Activated naive CD8-positive, alpha-beta T cell treated with anti-CD3 and anti-CD28 coated beads, Interleukin-2, amount 50 U/mL, for 24 hours (primary cell): ENCODE data around the gene ZSCAN22.
"Not testable (repeated sequence)": the region's sequence is repeated elsewhere in the genome, so short reads cannot be mapped to it uniquely, and the experiment has no call there.

Source experiments
- ATAC-seq: fragments of 150-1000 bp; cut with Tn5 transposase; one replicate; pipeline ENCODE4 v1.10.0; 2021
- DNase-seq: peaks from one replicate; pipeline ENCODE4 v3.0.0; 2021
- H3K27ac Mint-ChIP-seq: one replicate; pipeline ENCODE4 v1.8.0; 2021; ENCODE audit warnings: mild to moderate bottlenecking, mixed read lengths
- H3K27me3 Mint-ChIP-seq: one replicate; pipeline ENCODE4 v1.8.0; 2021; ENCODE audit warnings: mixed read lengths
- H3K36me3 Mint-ChIP-seq: one replicate; pipeline ENCODE4 v1.8.0; 2021; ENCODE audit warnings: low read depth, mixed read lengths
- H3K4me1 Mint-ChIP-seq: one replicate; pipeline ENCODE4 v1.8.0; 2021; ENCODE audit warnings: mixed read lengths
- H3K4me3 Mint-ChIP-seq: one replicate; pipeline ENCODE4 v1.8.0; 2021; ENCODE audit warnings: mild to moderate bottlenecking, moderate library complexity, mixed read lengths
- H3K9me3 Mint-ChIP-seq: one replicate; pipeline ENCODE4 v1.8.0; 2021; ENCODE audit warnings: mixed read lengths

Gene ZSCAN22

GRCh38 chr19:58366585-58367430, 40.0 kb downstream of the ZSCAN22 start:
- no peak overlapping the region for H3K27ac Mint-ChIP-seq
- no peaks in the 10 kb centered on the region for H3K9me3 Mint-ChIP-seq
- no peaks in the 10 kb centered on the region for H3K27me3 Mint-ChIP-seq
- no peak overlapping the region for H3K4me3 Mint-ChIP-seq
- ATAC-seq, result no peak
- H3K36me3 Mint-ChIP-seq, result peaks cover 3% of the 10 kb centered on the region
- H3K4me1 Mint-ChIP-seq, result peaks cover 9% of the 10 kb centered on the region
- DNase-seq, result no peak

GRCh38 chr19:58367698-58368454, 41.1 kb downstream of the ZSCAN22 start:
- Mint-ChIP-seq H3K36me3 (peaks cover 1% of the 10 kb centered on the region), H3K4me1 (peaks cover 2% of the 10 kb centered on the region), H3K9me3 (no peaks in the 10 kb centered on the region), H3K27ac (no peak overlapping the region), H3K4me3 (no peak overlapping the region), H3K27me3 (no peaks in the 10 kb centered on the region)
- ATAC-seq (no peak), DNase-seq (no peak)

GRCh38 chr19:58368561-58369360, 42.0 kb downstream of the ZSCAN22 start:
- H3K4me3 Mint-ChIP-seq, result no peak overlapping the region
- DNase-seq, result no peak
- no peaks in the 10 kb centered on the region for H3K4me1 Mint-ChIP-seq
- peaks cover 1% of the 10 kb centered on the region for H3K36me3 Mint-ChIP-seq
- H3K9me3 Mint-ChIP-seq, result no peaks in the 10 kb centered on the region
- no peak for ATAC-seq
- H3K27ac Mint-ChIP-seq, result no peak overlapping the region
- H3K27me3 Mint-ChIP-seq, result no peaks in the 10 kb centered on the region

- Mint-ChIP-seq H3K9me3 (no peaks in the 10 kb centered on the region), H3K4me1 (peaks cover 4% of the 10 kb centered on the region), H3K4me3 (no peak overlapping the region), H3K27me3 (no peaks in the 10 kb centered on the region), H3K27ac (no peak overlapping the region), H3K36me3 (no peaks in the 10 kb centered on the region)
- ATAC-seq (no peak), DNase-seq (no peak)
Observed at GRCh38 chr19:58372311-58373133, 45.7 kb downstream of the ZSCAN22 start.

DNA sequence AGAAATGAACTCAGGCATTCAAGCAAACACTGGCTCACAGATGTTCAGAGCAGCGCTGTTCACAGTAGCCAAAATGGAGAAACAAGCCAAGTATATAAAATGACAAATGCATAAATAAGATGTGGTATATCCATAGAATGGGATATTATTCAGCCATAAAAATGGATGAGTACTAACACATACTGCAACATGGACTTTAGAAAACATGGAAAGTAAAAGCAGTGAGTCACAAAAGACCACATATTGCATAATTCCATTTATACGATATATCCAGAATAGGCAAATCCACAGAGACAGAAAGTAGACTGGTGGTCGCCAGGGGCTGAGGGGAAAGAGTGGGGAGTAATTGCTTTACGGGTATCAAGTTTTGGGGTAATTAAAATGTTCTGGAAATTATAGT, 47.4 kb downstream of the ZSCAN22 start:
- Mint-ChIP-seq H3K36me3 (no peaks in the 10 kb centered on the region), H3K9me3 (no peaks in the 10 kb centered on the region), H3K4me3 (no peak overlapping the region), H3K27me3 (no peaks in the 10 kb centered on the region), H3K27ac (no peak overlapping the region), H3K4me1 (peaks cover 4% of the 10 kb centered on the region)
- no peak for DNase-seq
- no peak for ATAC-seq

GRCh38 chr19:58376724-58377123, 49.9 kb downstream of the ZSCAN22 start:
- not testable (repeated sequence) for H3K27me3 Mint-ChIP-seq, H3K4me3 Mint-ChIP-seq, ATAC-seq, H3K9me3 Mint-ChIP-seq, DNase-seq, H3K36me3 Mint-ChIP-seq, H3K27ac Mint-ChIP-seq
- peaks cover 19% of the 10 kb centered on the region for H3K4me1 Mint-ChIP-seq

GRCh38 chr19:58379246-58379645, 52.5 kb downstream of the ZSCAN22 start:
- Mint-ChIP-seq H3K27ac (peak overlapping the region; percentile 96), H3K4me1 (peaks cover 28% of the 10 kb centered on the region), H3K27me3 (no peaks in the 10 kb centered on the region), H3K4me3 (peak overlapping the region; percentile 92), H3K9me3 (no peaks in the 10 kb centered on the region), H3K36me3 (no peaks in the 10 kb centered on the region)
- ATAC-seq, result no peak
- DNase-seq, result no peak

- peaks cover 26% of the 10 kb centered on the region for H3K4me1 Mint-ChIP-seq
- peak overlapping the region; percentile 92 for H3K4me3 Mint-ChIP-seq
- H3K36me3 Mint-ChIP-seq, result no peaks in the 10 kb centered on the region
- H3K27me3 Mint-ChIP-seq, result no peaks in the 10 kb centered on the region
- DNase-seq, result no peak
- H3K9me3 Mint-ChIP-seq, result no peaks in the 10 kb centered on the region
- H3K27ac Mint-ChIP-seq, result peak overlapping the region; percentile 96
- ATAC-seq, result no peak
Observed at GRCh38 chr19:58380037-58380661, 53.4 kb downstream of the ZSCAN22 start.

- Mint-ChIP-seq H3K4me1 (peaks cover 33% of the 10 kb centered on the region), H3K4me3 (peak within 1 kb of the TSS; percentile 92), H3K9me3 (no peaks in the 10 kb centered on the region), H3K27ac (peak within 1 kb of the TSS; percentile 96), H3K27me3 (no peaks in the 10 kb centered on the region), H3K36me3 (no peaks in the 10 kb centered on the region)
- DNase-seq, result peak; percentile 95
- peak; percentile 87 for ATAC-seq
Observed at GRCh38 chr19:58380662-58381459, 54.1 kb downstream of the ZSCAN22 start, which contains the start of gene ZNF837. ZNF837 (minus strand) TSS chr19:58381030; CDS start chr19:58369332, 11,698 bp downstream.

DNA sequence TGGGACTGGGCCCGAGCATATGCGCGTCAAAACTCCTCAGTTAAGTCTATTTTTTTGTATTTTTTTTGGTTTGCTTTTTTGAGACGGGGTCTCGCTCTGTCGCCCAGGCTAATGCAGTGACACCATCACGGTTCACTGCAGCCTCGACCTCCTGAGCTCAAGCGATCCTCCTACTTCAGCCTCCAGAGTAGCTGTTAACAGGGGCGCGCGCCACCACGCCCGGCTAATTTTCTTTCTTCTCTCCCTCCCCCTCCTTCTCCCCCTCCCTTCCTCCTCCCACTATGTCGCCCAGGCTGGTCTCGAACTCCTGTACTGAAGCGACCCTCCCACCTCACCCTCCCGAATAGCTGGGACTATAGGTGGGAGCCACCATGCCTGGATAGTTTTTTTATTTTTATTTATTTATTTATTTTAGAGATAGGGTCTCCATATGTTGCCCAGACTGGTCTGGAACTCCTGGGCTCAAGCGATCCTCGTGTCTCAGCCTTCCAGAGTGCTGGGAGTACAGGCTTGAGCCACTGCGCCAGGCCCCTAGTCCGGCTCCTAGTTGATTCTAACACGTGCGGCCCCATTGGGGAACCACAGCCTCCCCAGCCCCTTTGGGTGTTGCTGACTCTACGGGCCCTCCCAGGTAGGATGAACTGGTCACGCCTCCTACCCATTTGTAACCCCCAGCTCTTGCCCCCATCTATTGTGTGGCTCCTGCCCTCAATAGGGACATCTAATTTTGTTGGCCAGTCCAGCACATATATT, 54.8 kb downstream of the ZSCAN22 start:
- Mint-ChIP-seq H3K9me3 (no peaks in the 10 kb centered on the region), H3K4me1 (peaks cover 36% of the 10 kb centered on the region), H3K27ac (peak overlapping the region; percentile 87), H3K4me3 (peak overlapping the region; percentile 92), H3K27me3 (no peaks in the 10 kb centered on the region), H3K36me3 (no peaks in the 10 kb centered on the region)
- DNase-seq, result no peak
- no peak for ATAC-seq

DNA sequence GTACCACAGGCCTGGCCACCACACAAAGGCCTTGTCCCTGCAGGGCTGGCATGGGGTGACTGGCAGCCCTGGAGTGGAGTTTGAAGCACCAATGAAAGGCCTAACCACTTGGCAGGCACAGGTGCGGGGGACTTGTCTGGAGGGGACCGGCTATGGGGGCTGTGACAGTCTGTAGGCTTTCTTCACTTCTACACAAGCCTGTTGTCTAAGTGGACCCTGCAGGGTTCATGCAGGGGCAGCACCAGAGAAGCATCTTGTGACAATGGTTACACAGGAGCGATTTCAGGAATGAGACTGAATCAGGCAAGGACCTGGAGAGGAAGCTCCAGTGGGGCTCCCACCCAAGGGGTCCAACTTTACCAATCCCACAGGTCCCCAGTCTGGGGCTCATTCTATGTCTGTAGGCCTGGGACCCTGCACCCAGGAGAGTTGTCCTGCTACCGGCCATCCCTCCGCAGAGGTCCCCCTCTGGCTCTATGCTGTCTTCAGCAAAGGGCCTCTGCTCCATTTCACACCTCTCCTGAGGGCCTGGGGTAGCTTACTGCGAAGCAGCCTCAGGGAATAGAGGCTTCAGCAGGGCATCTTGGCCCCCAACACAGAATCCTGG, 56.3 kb downstream of the ZSCAN22 start:
- Mint-ChIP-seq H3K9me3 (no peaks in the 10 kb centered on the region), H3K4me3 (peak overlapping the region; percentile 24), H3K36me3 (peaks cover 13% of the 10 kb centered on the region), H3K4me1 (peaks cover 48% of the 10 kb centered on the region), H3K27me3 (no peaks in the 10 kb centered on the region), H3K27ac (no peak overlapping the region)
- no peak for DNase-seq
- no peak for ATAC-seq

GRCh38 chr19:58385313-58385890, 58.6 kb downstream of the ZSCAN22 start:
- Mint-ChIP-seq H3K27ac (peak overlapping the region; percentile 99), H3K4me1 (peaks cover 55% of the 10 kb centered on the region), H3K4me3 (peak overlapping the region; percentile 98)

More at GRCh38 chr19:58385313-58385890, 58.6 kb downstream of the ZSCAN22 start:
- ATAC-seq (no peak), DNase-seq (no peak)
- Mint-ChIP-seq H3K9me3 (no peaks in the 10 kb centered on the region), H3K27me3 (no peaks in the 10 kb centered on the region), H3K36me3 (peaks cover 29% of the 10 kb centered on the region)
